Endothelial cell of umbilical vein (primary cell): ENCODE measurements around the gene ITPRID1. TPM values are rescaled to one million over a fixed set of nuclear protein-coding genes. Genes with fewer than 3 reads are reported as not detected.

Source experiments
- BruUV-seq: library from RNA; stranded (reverse); fragments of 400-500 nt; replicated peaks from 2 replicates; lab custom pipeline; 2021; lab: Mats Ljungman, UMichigan
- CTCF ChIA-PET: fragments of 300-600, 350-600 bp; sonication (Branson Sonifier 250); formaldehyde crosslinking; loops from one replicate; lab custom pipeline; 2021; ENCODE audit warnings: antibody characterized with exemption, inconsistent platforms; lab: Charles Lee
- POLR2A ChIA-PET: fragments of 300-600, 350-600 bp; sonication (Branson Sonifier 250); formaldehyde crosslinking; loops from one replicate; lab custom pipeline; 2021; ENCODE audit warnings: antibody characterized with exemption, inconsistent platforms; lab: Charles Lee
- DNase-seq: peaks from one replicate; pipeline ENCODE4 v3.0.0-alpha.2; 2011; ENCODE audit warnings: low read depth, low spot score
- FAIRE-seq: peaks from 2 replicates; lab custom pipeline; 2011; peaks lifted over from hg19 to GRCh38; lab: Jason Lieb, UNC
- H2AFZ ChIP-seq: 2 replicates; pipeline ENCODE4 v1.6.0; 2012; ENCODE audit warnings: low read depth, low read length, control low read depth, inconsistent platforms
- H3K27ac ChIP-seq: 2 replicates; pipeline ENCODE4 v1.5.1; 2011; ENCODE audit warnings: low read depth, mild to moderate bottlenecking, control low read depth, low read length, moderate library complexity; ENCODE audit not compliant: insufficient read depth
- H3K27me3 ChIP-seq, 2 experiments: 2 replicates each; pipeline versions ENCODE4 v1.6.0 to v1.6.1; 2011; ENCODE audit warnings: low read length in 2 of 2, mixed read lengths in 1 of 2; ENCODE audit not compliant: control insufficient read depth in 2 of 2, insufficient read depth in 2 of 2
- H3K36me3 ChIP-seq, 2 experiments: 2 replicates in 1 of 2; 3 replicates in 1 of 2; pipeline ENCODE4 v1.5.1; 2011; ENCODE audit warnings: low read length in 2 of 2, mild to moderate bottlenecking in 1 of 2, moderate library complexity in 1 of 2; ENCODE audit not compliant: control insufficient read depth in 2 of 2, insufficient read depth in 2 of 2; ENCODE audit errors: extremely low read depth in 1 of 2
- H3K4me1 ChIP-seq: 3 replicates; pipeline ENCODE4 v1.5.1; 2011; ENCODE audit warnings: mild to moderate bottlenecking, low read length; ENCODE audit not compliant: control insufficient read depth, insufficient read depth; ENCODE audit errors: extremely low read depth
- H3K4me2 ChIP-seq: 2 replicates; pipeline ENCODE4 v1.6.1; 2011; ENCODE audit warnings: low read length, control low read depth, mixed read lengths; ENCODE audit not compliant: insufficient read depth
- H3K4me3 ChIP-seq, 3 experiments: fragments of 200-600 bp in 1 of 3; sonication (generic), shearing (Covaris generic) in 1 of 3; replicated peaks in 1 of 3; 2 replicates each; pipeline ENCODE4 v1.5.1; 2011 to 2016; ENCODE audit warnings: control low read depth in 3 of 3, low read length in 3 of 3, mild to moderate bottlenecking in 2 of 3, inconsistent platforms in 1 of 3, low read depth in 1 of 3, moderate library complexity in 1 of 3; ENCODE audit not compliant: insufficient read depth in 1 of 3
- H3K79me2 ChIP-seq: 2 replicates; pipeline ENCODE4 v1.6.0; 2012; ENCODE audit warnings: low read length, inconsistent platforms; ENCODE audit not compliant: control insufficient read depth, insufficient read depth
- H3K9ac ChIP-seq: replicated peaks from 2 replicates; pipeline ENCODE3; 2011; ENCODE audit warnings: low read length, control low read depth; ENCODE audit not compliant: insufficient read depth; ENCODE audit errors: extremely low read depth
- H3K9me1 ChIP-seq: replicated peaks from 3 replicates; pipeline ENCODE4 v1.6.0; 2011; ENCODE audit warnings: mild to moderate bottlenecking, low read length; ENCODE audit not compliant: control insufficient read depth, insufficient read depth; ENCODE audit errors: extremely low read depth
- H3K9me3 ChIP-seq: replicated peaks from 2 replicates; pipeline ENCODE4 v1.5.1; 2012; ENCODE audit warnings: low read length, inconsistent platforms; ENCODE audit not compliant: control insufficient read depth, insufficient read depth
- H4K20me1 ChIP-seq: replicated peaks from 2 replicates; pipeline ENCODE3; 2011; ENCODE audit warnings: mild to moderate bottlenecking, low read length; ENCODE audit not compliant: control insufficient read depth, insufficient read depth; ENCODE audit errors: extremely low read depth
- EZH2 ChIP-seq: IDR thresholded peaks from 2 replicates; pipeline ENCODE4 v1.6.1; 2012; ENCODE audit warnings: borderline replicate concordance, low read depth, mild to moderate bottlenecking, moderate library complexity, low read length, inconsistent platforms; ENCODE audit not compliant: severe bottlenecking
- FOS ChIP-seq: IDR thresholded peaks from 2 replicates; pipeline ENCODE4 v1.6.1; 2011; ENCODE audit warnings: mild to moderate bottlenecking, low read length, moderate library complexity, borderline replicate concordance; ENCODE audit not compliant: insufficient read depth
- GATA2 ChIP-seq: IDR thresholded peaks from 2 replicates; pipeline ENCODE4 v1.7.0; 2011; ENCODE audit warnings: low read depth, mild to moderate bottlenecking, moderate library complexity, mixed read lengths, low read length; ENCODE audit not compliant: insufficient read length, insufficient read depth
- JUN ChIP-seq: IDR thresholded peaks from 2 replicates; pipeline ENCODE4 v1.6.1; 2011; ENCODE audit warnings: borderline replicate concordance, low read depth; ENCODE audit not compliant: insufficient read length, insufficient read depth
- MYC ChIP-seq: IDR thresholded peaks from one replicate; pipeline ENCODE4 v1.6.1; 2011; ENCODE audit warnings: mild to moderate bottlenecking, low read depth, low read length
- POLR2A ChIP-seq: IDR thresholded peaks from 2 replicates; pipeline ENCODE4 v1.6.1; 2012; ENCODE audit warnings: low read depth, mild to moderate bottlenecking, control low read depth, low read length
- POLR2AphosphoS5 ChIP-seq: IDR thresholded peaks from 2 replicates; pipeline ENCODE4 v1.6.1; 2012; ENCODE audit warnings: low read depth, mild to moderate bottlenecking, control low read depth, low read length, moderate library complexity; ENCODE audit not compliant: insufficient read depth
- dilution Hi-C: fragments of 300-500 bp; cut with MboI; formaldehyde crosslinking; loops from one replicate; pipeline ENCODE4 v1.15.0; 2019; ENCODE audit warnings: low sequenced_read_pairs; ENCODE audit not compliant: extremely low pct_ligation_motif_present
- intact Hi-C: fragments of 100-400 bp; cut with micrococcal nuclease; formaldehyde crosslinking; loops from one replicate; pipeline ENCODE4 v1.10.0; 2022
- polyA plus RNA-seq, 4 experiments: library from polyadenylated mRNA; depleted of rRNA in 3 of 4; stranded (reverse) in 3 of 4; unstranded in 1 of 4; fragments of >200 nt; gene quantifications; 2 replicates each; pipeline versions ENCODE4 v1.2.1 to v1.2.3, GENCODE V29; 2011 to 2012; ENCODE audit warnings: missing spikeins in 1 of 4
- total RNA-seq: library from RNA; stranded (reverse); gene quantifications from 2 replicates; pipeline ENCODE4 v1.2.3, GENCODE V29; 2021
- TF ChIP-seq, protein P1 (sequence below): IDR thresholded peaks from 2 replicates; pipeline ENCODE4 v1.6.1; 2011; ENCODE audit not compliant: insufficient read depth, insufficient read length
- TF ChIP-seq, protein P2 (sequence below), 2 donors: IDR thresholded peaks; 1 replicate in 1 of 2; 2 replicates in 1 of 2; pipeline ENCODE4 v1.5.1; 2011; ENCODE audit warnings: low read length in 2 of 2, mild to moderate bottlenecking in 2 of 2, moderate library complexity in 2 of 2, control low read depth in 1 of 2, inconsistent platforms in 1 of 2, low read depth in 1 of 2; ENCODE audit not compliant: insufficient read depth in 1 of 2; ENCODE audit errors: extremely low read depth in 1 of 2

The ITPRID1 gene
- total and polyA plus RNA-seq, 2 donors (not counting 3 experiments of a cell fraction or from before 2014, with no cell fraction given), result not detected

- intact Hi-C loops (no loop called here), dilution Hi-C loops (no loop called here)
- H2AFZ ChIP-seq, result no peak overlapping the region
- ChIA-PET POLR2A (no interaction called here), CTCF (no interaction called here)
- no peak for TF ChIP-seq MYC
- TF ChIP-seq, protein P1, sequence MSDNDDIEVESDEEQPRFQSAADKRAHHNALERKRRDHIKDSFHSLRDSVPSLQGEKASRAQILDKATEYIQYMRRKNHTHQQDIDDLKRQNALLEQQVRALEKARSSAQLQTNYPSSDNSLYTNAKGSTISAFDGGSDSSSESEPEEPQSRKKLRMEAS, result no peak
- TF ChIP-seq, protein P2, sequence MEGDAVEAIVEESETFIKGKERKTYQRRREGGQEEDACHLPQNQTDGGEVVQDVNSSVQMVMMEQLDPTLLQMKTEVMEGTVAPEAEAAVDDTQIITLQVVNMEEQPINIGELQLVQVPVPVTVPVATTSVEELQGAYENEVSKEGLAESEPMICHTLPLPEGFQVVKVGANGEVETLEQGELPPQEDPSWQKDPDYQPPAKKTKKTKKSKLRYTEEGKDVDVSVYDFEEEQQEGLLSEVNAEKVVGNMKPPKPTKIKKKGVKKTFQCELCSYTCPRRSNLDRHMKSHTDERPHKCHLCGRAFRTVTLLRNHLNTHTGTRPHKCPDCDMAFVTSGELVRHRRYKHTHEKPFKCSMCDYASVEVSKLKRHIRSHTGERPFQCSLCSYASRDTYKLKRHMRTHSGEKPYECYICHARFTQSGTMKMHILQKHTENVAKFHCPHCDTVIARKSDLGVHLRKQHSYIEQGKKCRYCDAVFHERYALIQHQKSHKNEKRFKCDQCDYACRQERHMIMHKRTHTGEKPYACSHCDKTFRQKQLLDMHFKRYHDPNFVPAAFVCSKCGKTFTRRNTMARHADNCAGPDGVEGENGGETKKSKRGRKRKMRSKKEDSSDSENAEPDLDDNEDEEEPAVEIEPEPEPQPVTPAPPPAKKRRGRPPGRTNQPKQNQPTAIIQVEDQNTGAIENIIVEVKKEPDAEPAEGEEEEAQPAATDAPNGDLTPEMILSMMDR (IDR thresholded peaks at IDR 0.05; ENCODE audit: extremely low read depth in 1 of 2, insufficient read depth in 1 of 2, low read depth in 1 of 2, low read length in 2 of 2), result no peak
- TF ChIP-seq GATA2, result no peak
- no peak for TF ChIP-seq FOS
- no peak for TF ChIP-seq EZH2
- TF ChIP-seq POLR2A, result no peak
- TF ChIP-seq POLR2AphosphoS5, result no peak
- TF ChIP-seq JUN, result no peak
- H3K36me3 ChIP-seq, result no peaks in the 10 kb centered on the region
- BruUV-seq, result no TSS peak
- no peaks in the 10 kb centered on the region for H3K27me3 ChIP-seq
- DNase-seq (no peak), FAIRE-seq (no peak)
- no peaks in the 10 kb centered on the region for H3K4me1 ChIP-seq
- H3K4me3 ChIP-seq, result no peak overlapping the region
- H3K79me2 ChIP-seq, result no peaks in the 10 kb centered on the region
- no peaks in the 10 kb centered on the region for H4K20me1 ChIP-seq
- no peak overlapping the region for H3K27ac ChIP-seq
- H3K9ac ChIP-seq, result no peak overlapping the region
- no peaks in the 10 kb centered on the region for H3K9me1 ChIP-seq
- no peak overlapping the region for H3K4me2 ChIP-seq
- no peaks in the 10 kb centered on the region for H3K9me3 ChIP-seq
Measured at GRCh38 chr7:31526864-31527263, 13.0 kb downstream of the ITPRID1 start.
